OCI-LY1 (cell line): Measurements from ENCODE around the gene AGAP2.

Experiments
- H2AFZ ChIP-seq: fragments of 200-600 bp; sonication (generic), shearing (Covaris generic); 2 replicates; pipeline ENCODE4 v1.6.0; 2014; ENCODE audit warnings: antibody characterized with exemption, mild to moderate bottlenecking, low read length
- H3F3A ChIP-seq: fragments of 200-600 bp; sonication (generic), shearing (Covaris generic); 2 replicates; pipeline ENCODE4 v1.6.0; 2014; ENCODE audit warnings: mild to moderate bottlenecking, antibody characterized with exemption, low read length, moderate library complexity; ENCODE audit not compliant: insufficient read depth
- H3K27ac ChIP-seq: fragments of 200-600 bp; sonication (generic); 2 replicates; pipeline ENCODE4 v1.5.1; 2014; ENCODE audit warnings: low read length, mixed run types, mild to moderate bottlenecking, low read depth; ENCODE audit not compliant: poor library complexity, severe bottlenecking
- H3K27me3 ChIP-seq: fragments of 200-600 bp; sonication (generic); 2 replicates; pipeline ENCODE4 v1.6.0; 2014; ENCODE audit warnings: antibody characterized with exemption, mild to moderate bottlenecking, low read length, moderate library complexity; ENCODE audit not compliant: insufficient read depth
- H3K36me3 ChIP-seq: fragments of 200-600 bp; sonication (generic); 2 replicates; pipeline ENCODE4 v1.6.1; 2014; ENCODE audit warnings: mild to moderate bottlenecking, antibody characterized with exemption, low read length, moderate library complexity, mixed read lengths; ENCODE audit not compliant: insufficient read depth
- H3K4me1 ChIP-seq: fragments of 200-600 bp; sonication (generic); 2 replicates; pipeline ENCODE4 v1.5.1; 2014; ENCODE audit warnings: mild to moderate bottlenecking, low read length, moderate library complexity; ENCODE audit not compliant: insufficient read depth, severe bottlenecking
- H3K4me2 ChIP-seq: fragments of 200-600 bp; sonication (generic), shearing (Covaris generic); 2 replicates; pipeline ENCODE4 v1.6.1; 2014; ENCODE audit warnings: low read length
- H3K4me3 ChIP-seq: fragments of 200-600 bp; sonication (generic); 2 replicates; pipeline ENCODE4 v1.5.1; 2014; ENCODE audit warnings: low read length, low read depth, mild to moderate bottlenecking, mixed read lengths; ENCODE audit not compliant: poor library complexity, severe bottlenecking
- H3K79me2 ChIP-seq: fragments of 200-600 bp; shearing (Covaris generic); 2 replicates; pipeline ENCODE4 v1.6.1; 2016; ENCODE audit warnings: mixed run types, low read length, mixed read lengths; ENCODE audit not compliant: insufficient read depth
- H3K9ac ChIP-seq: fragments of 200-600 bp; sonication (generic), shearing (Covaris generic); 2 replicates; pipeline ENCODE4 v1.6.1; 2014; ENCODE audit warnings: mild to moderate bottlenecking, low read length, mixed read lengths
- H3K9me2 ChIP-seq: fragments of 200-600 bp; sonication (generic), shearing (Covaris generic); 2 replicates; pipeline ENCODE4 v1.6.1; 2014; ENCODE audit warnings: low read depth, mild to moderate bottlenecking, low read length, mixed read lengths
- H3K9me3 ChIP-seq: fragments of 200-600 bp; shearing (Covaris generic); 2 replicates; pipeline ENCODE4 v1.6.1; 2014; ENCODE audit warnings: low read length, mixed read lengths
- H4K20me1 ChIP-seq: fragments of 200-600 bp; sonication (generic), shearing (Covaris generic); 2 replicates; pipeline ENCODE4 v1.6.0; 2016; ENCODE audit warnings: mild to moderate bottlenecking, low read length; ENCODE audit not compliant: insufficient read depth
- EZH2 ChIP-seq: fragments of 200-600 bp; sonication (generic), shearing (Covaris generic); IDR thresholded peaks from 2 replicates; pipeline ENCODE4 v1.8.0; 2017; ENCODE audit warnings: borderline replicate concordance, mixed run types, mild to moderate bottlenecking, antibody characterized with exemption, low read length, moderate library complexity, mixed read lengths
- TF ChIP-seq, protein P1 (sequence below): fragments of 200-600 bp; sonication (generic), shearing (Covaris generic); IDR thresholded peaks from 2 replicates; pipeline ENCODE4 v1.5.1; 2017; ENCODE audit warnings: mild to moderate bottlenecking, antibody characterized with exemption, low read length, moderate library complexity, mixed read lengths

Gene AGAP2

DNA sequence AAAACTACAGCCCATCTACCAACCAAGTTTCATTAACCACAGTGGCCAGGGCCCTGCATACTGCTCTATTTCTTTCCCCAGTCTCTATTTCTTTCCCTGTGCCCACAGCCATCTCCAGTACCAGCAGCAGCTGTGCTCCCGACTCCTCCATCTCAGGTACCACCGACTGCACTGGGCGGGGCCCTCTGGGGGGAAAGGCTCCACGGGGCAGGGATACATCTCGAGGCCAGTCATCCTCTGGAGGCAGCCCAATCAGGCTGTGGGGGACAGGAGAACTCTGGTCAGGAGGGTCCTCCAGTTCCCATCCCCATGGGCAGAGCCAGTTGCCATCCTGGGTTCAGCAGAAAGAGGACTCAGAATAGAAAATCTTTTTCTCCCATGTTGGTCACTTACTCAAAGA is 10.5 kb upstream of the AGAP2 start:
- Histone ChIP-seq H4K20me1 (no peaks in the 10 kb centered on the region), H3K27ac (no peak overlapping the region), H3K9me3 (no peaks in the 10 kb centered on the region)

DNA sequence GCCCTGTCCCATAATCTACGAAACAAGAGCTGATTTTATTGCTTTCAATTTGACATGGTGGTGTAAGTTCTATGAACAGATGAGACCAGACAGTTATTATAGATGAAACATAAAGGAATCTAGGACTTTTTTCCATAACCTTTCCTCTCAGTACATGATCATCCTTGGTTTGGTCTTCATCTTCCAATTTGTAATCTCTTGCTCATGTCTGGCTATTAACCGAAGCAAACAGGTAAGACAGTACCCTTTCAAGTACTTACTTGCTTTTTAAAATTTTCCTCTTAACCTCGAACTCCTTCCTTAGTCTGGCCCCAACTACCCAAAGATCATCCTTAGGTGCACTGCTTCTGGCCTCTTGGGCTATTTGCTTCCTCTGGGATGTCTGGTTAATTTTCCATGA is 7.5 kb upstream of the AGAP2 start:
- Histone ChIP-seq H3K36me3 (peaks cover 49% of the 10 kb centered on the region), H3K27ac (no peak overlapping the region)

More for the DNA sequence above, 10.5 kb upstream of the AGAP2 start:
- Histone ChIP-seq H3K27me3 (no peaks in the 10 kb centered on the region), H2AFZ (no peak overlapping the region), H3K79me2 (peaks cover 21% of the 10 kb centered on the region), H3K4me3 (no peak overlapping the region), H3K9ac (no peak overlapping the region), H3K4me1 (peaks cover 47% of the 10 kb centered on the region), H3K36me3 (peaks cover 50% of the 10 kb centered on the region), H3K9me2 (no peaks in the 10 kb centered on the region), H3K4me2 (no peak overlapping the region), H3F3A (no peaks in the 10 kb centered on the region; the same call in 1 of the 2 replicates)
- TF ChIP-seq EZH2: no peak
- TF ChIP-seq, protein P1, sequence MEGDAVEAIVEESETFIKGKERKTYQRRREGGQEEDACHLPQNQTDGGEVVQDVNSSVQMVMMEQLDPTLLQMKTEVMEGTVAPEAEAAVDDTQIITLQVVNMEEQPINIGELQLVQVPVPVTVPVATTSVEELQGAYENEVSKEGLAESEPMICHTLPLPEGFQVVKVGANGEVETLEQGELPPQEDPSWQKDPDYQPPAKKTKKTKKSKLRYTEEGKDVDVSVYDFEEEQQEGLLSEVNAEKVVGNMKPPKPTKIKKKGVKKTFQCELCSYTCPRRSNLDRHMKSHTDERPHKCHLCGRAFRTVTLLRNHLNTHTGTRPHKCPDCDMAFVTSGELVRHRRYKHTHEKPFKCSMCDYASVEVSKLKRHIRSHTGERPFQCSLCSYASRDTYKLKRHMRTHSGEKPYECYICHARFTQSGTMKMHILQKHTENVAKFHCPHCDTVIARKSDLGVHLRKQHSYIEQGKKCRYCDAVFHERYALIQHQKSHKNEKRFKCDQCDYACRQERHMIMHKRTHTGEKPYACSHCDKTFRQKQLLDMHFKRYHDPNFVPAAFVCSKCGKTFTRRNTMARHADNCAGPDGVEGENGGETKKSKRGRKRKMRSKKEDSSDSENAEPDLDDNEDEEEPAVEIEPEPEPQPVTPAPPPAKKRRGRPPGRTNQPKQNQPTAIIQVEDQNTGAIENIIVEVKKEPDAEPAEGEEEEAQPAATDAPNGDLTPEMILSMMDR: no peak

DNA sequence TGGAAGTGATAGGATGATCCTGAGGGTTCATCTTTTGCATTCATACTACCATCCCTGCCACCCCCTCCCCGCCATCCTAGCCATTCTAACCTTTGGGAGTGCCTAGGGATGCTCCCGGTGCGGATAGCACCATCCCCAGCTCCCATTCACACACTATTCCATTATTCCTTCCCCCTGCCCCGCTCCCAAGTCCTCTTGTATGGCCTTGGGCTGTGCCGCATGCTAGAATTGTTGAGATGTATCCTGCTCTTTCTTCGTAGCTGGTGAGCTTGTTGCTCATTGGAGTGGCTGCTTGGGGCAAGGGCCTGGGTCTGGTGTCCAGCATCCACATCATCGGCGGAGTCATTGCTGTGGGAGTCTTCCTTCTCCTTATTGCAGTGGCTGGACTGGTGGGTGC is 6.9 kb upstream of the AGAP2 start:
- Histone ChIP-seq H3K36me3 (peaks cover 44% of the 10 kb centered on the region), H3K27ac (peak overlapping the region; percentile 74)

More for the DNA sequence above, 7.5 kb upstream of the AGAP2 start:
- Histone ChIP-seq H3K9me3 (no peaks in the 10 kb centered on the region), H3K4me3 (peak overlapping the region; percentile 72), H3K4me1 (peaks cover 46% of the 10 kb centered on the region), H2AFZ (no peak overlapping the region), H3K79me2 (peaks cover 10% of the 10 kb centered on the region), H3F3A (no peaks in the 10 kb centered on the region; the same call in 1 of the 2 replicates), H3K9ac (peak overlapping the region; percentile 83; the same call in 1 of the 2 replicates), H3K4me2 (peak overlapping the region; percentile 79), H3K9me2 (no peaks in the 10 kb centered on the region), H4K20me1 (no peaks in the 10 kb centered on the region), H3K27me3 (no peaks in the 10 kb centered on the region)
- no peak for TF ChIP-seq EZH2
- TF ChIP-seq, protein P1: no peak

More for the DNA sequence above, 6.9 kb upstream of the AGAP2 start:
- Histone ChIP-seq H2AFZ (no peak overlapping the region), H3K4me1 (peaks cover 46% of the 10 kb centered on the region), H3K79me2 (peaks cover 5% of the 10 kb centered on the region), H3F3A (no peaks in the 10 kb centered on the region; the same call in 1 of the 2 replicates), H3K4me2 (peak overlapping the region; percentile 79), H3K27me3 (no peaks in the 10 kb centered on the region), H3K4me3 (peak overlapping the region; percentile 72), H4K20me1 (no peaks in the 10 kb centered on the region), H3K9me2 (no peaks in the 10 kb centered on the region), H3K9me3 (no peaks in the 10 kb centered on the region), H3K9ac (peak overlapping the region; percentile 83)
- TF ChIP-seq EZH2: no peak
- TF ChIP-seq, protein P1: no peak
